Measurements from ENCODE around the gene BRPF3. TPM values are rescaled to one million over a fixed set of nuclear protein-coding genes. Genes with fewer than 3 reads are reported as not detected.

BRPF3 gene
- total RNA-seq, 1 experiment from 2014 or later, result 49.6 TPM

GRCh38 chr6:36229223-36229622, 32.7 kb downstream of the BRPF3 start:
- Histone ChIP-seq H3K4me1 (ENCODE audit: control insufficient read depth, insufficient read depth, low read length) (no peaks in the 10 kb centered on the region), H3K36me3 (ENCODE audit: control insufficient read depth, insufficient read depth, low read length) (peaks cover 15% of the 10 kb centered on the region), H3K9me3 (ENCODE audit: control insufficient read depth, insufficient read depth, low read depth, low read length) (no peaks in the 10 kb centered on the region), H3K4me3 (ENCODE audit: low read depth in 2 of 2, low read length in 2 of 2) (no peak overlapping the region), H3K27ac (ENCODE audit: low read length) (no peak overlapping the region), H3K27me3 (ENCODE audit: control insufficient read depth, insufficient read depth, low read length) (no peaks in the 10 kb centered on the region)
- in situ Hi-C loops (cut with HindIII; ENCODE audit: low pct_unique_long_range_greater_than_20kb, low sequenced_read_pairs), result no loop called here
- ATAC-seq, result peak; percentile 13; the same call in 1 of the 2 replicates
- ChIA-PET CTCF (no interaction called here), POLR2A (no interaction called here)
- BruUV-seq (replicated peaks), result no TSS peak
- intact Hi-C loops (cut with micrococcal nuclease; ENCODE audit: unreplicated experiment), result no loop called here
- TF ChIP-seq POLR2AphosphoS5 (IDR thresholded peaks at IDR 0.05; ENCODE audit: low read depth, low read length) (no peak), REST (IDR thresholded peaks at IDR 0.05; ENCODE audit: insufficient read depth in 1 of 2, low read depth in 2 of 2, low read length in 1 of 2) (no peak), SIN3A (IDR thresholded peaks at IDR 0.05; ENCODE audit: borderline replicate concordance, insufficient read depth, low read depth, low read length) (no peak), TCF7L2 (IDR thresholded peaks at IDR 0.05; ENCODE audit: low read depth, low read length) (no peak)
- DNase-seq (ENCODE audit: low read depth, low spot score), result no peak

GRCh38 chr6:36230371-36230770, 33.8 kb downstream of the BRPF3 start:
- DNase-seq (ENCODE audit: low read depth, low spot score) (no peak), ATAC-seq (no peak)
- Histone ChIP-seq H3K4me1 (ENCODE audit: control insufficient read depth, insufficient read depth, low read length) (no peaks in the 10 kb centered on the region), H3K36me3 (ENCODE audit: control insufficient read depth, insufficient read depth, low read length) (peaks cover 11% of the 10 kb centered on the region), H3K4me3 (ENCODE audit: low read depth in 2 of 2, low read length in 2 of 2) (no peak overlapping the region), H3K27ac (ENCODE audit: low read length) (no peak overlapping the region), H3K27me3 (ENCODE audit: control insufficient read depth, insufficient read depth, low read length) (no peaks in the 10 kb centered on the region), H3K9me3 (ENCODE audit: control insufficient read depth, insufficient read depth, low read depth, low read length) (no peaks in the 10 kb centered on the region)
- intact Hi-C loops (cut with micrococcal nuclease; ENCODE audit: unreplicated experiment), result no loop called here
- in situ Hi-C loops (cut with HindIII; ENCODE audit: low pct_unique_long_range_greater_than_20kb, low sequenced_read_pairs), result no loop called here
- ChIA-PET CTCF (no interaction called here), POLR2A (no interaction called here)
- BruUV-seq (replicated peaks), result no TSS peak
- TF ChIP-seq TCF7L2 (IDR thresholded peaks at IDR 0.05; ENCODE audit: low read depth, low read length), result no peak
- TF ChIP-seq SIN3A (IDR thresholded peaks at IDR 0.05; ENCODE audit: borderline replicate concordance, insufficient read depth, low read depth, low read length), result no peak
- no peak for TF ChIP-seq REST (IDR thresholded peaks at IDR 0.05; ENCODE audit: insufficient read depth in 1 of 2, low read depth in 2 of 2, low read length in 1 of 2)
- TF ChIP-seq, protein P1, sequence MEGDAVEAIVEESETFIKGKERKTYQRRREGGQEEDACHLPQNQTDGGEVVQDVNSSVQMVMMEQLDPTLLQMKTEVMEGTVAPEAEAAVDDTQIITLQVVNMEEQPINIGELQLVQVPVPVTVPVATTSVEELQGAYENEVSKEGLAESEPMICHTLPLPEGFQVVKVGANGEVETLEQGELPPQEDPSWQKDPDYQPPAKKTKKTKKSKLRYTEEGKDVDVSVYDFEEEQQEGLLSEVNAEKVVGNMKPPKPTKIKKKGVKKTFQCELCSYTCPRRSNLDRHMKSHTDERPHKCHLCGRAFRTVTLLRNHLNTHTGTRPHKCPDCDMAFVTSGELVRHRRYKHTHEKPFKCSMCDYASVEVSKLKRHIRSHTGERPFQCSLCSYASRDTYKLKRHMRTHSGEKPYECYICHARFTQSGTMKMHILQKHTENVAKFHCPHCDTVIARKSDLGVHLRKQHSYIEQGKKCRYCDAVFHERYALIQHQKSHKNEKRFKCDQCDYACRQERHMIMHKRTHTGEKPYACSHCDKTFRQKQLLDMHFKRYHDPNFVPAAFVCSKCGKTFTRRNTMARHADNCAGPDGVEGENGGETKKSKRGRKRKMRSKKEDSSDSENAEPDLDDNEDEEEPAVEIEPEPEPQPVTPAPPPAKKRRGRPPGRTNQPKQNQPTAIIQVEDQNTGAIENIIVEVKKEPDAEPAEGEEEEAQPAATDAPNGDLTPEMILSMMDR (IDR thresholded peaks at IDR 0.05), result no peak
- no peak for TF ChIP-seq POLR2AphosphoS5 (IDR thresholded peaks at IDR 0.05; ENCODE audit: low read depth, low read length)

Measured in Panc1 (cell line).